Left forelimb (tissue), 1 donor: ENCODE measurements around the gene LRRC49.
A peak's percentile ranks its signal among the peaks of the same experiment; 100 is the strongest.

Source experiments
- DNase-seq: peaks from one replicate; pipeline ENCODE4 v3.0.0-alpha.2; 2018; ENCODE audit warnings: low spot score

Gene LRRC49

GRCh38 chr15:71092056-71092600, 199.5 kb downstream of the LRRC49 start:
- peak; percentile 20 for DNase-seq

- DNase-seq = peak; percentile 55
These were observed 200.7 kb downstream of the LRRC49 start for GRCh38 chr15:71093054-71094024.

GRCh38 chr15:71094137-71094536, 201.5 kb downstream of the LRRC49 start:
- DNase-seq = peak; percentile 28

- DNase-seq = no peak
These were observed 204.1 kb downstream of the LRRC49 start for GRCh38 chr15:71096676-71097075.

GRCh38 chr15:71097890-71098289, 205.3 kb downstream of the LRRC49 start:
- DNase-seq = no peak

- DNase-seq = no peak
These were observed 206.3 kb downstream of the LRRC49 start for GRCh38 chr15:71098920-71099319.
